Ovary (tissue), 9 donors: ENCODE measurements around the gene MFGE8. TPM values are rescaled to one million over a fixed set of nuclear protein-coding genes. Genes with fewer than 3 reads are reported as not detected.
"Not testable (repeated sequence)": the region's sequence is repeated elsewhere in the genome, so short reads cannot be mapped to it uniquely, and the experiment has no call there.

Source experiments
- DNase-seq, 5 donors: peaks; one replicate each; pipeline ENCODE4 v3.0.0-alpha.2; 2019 to 2020
- H3K27ac ChIP-seq, 2 donors: fragments of 200-600 bp; one replicate each; pipeline versions ENCODE4 v1.5.1 to v1.8.0; 2019 to 2022
- H3K27me3 ChIP-seq: fragments of 200-600 bp; one replicate; pipeline ENCODE4 v1.8.0; 2022
- H3K36me3 ChIP-seq: fragments of 200-600 bp; sonication (generic); one replicate; pipeline ENCODE4 v1.5.1; 2019
- H3K4me1 ChIP-seq: one replicate; pipeline ENCODE4 v1.8.1; 2013; ENCODE audit warnings: mild to moderate bottlenecking, moderate library complexity; ENCODE audit not compliant: insufficient read depth
- H3K4me3 ChIP-seq: fragments of 200-600 bp; sonication (generic); one replicate; pipeline ENCODE4 v1.5.1; 2017
- H3K9me3 ChIP-seq, 2 donors: fragments of 200-600 bp in 1 of 2; sonication (generic) in 1 of 2; one replicate each; pipeline versions ENCODE4 v1.5.1 to v1.8.1; 2013 to 2019; ENCODE audit warnings: mild to moderate bottlenecking in 1 of 2, moderate library complexity in 1 of 2
- EP300 ChIP-seq: sonication (generic); formaldehyde crosslinking; IDR thresholded peaks from one replicate; pipeline ENCODE4 v1.6.1; 2017; ENCODE audit warnings: antibody characterized with exemption
- POLR2A ChIP-seq: fragments of 450-650 bp; IDR thresholded peaks from one replicate; pipeline ENCODE4 v1.6.1; 2017; ENCODE audit warnings: antibody characterized with exemption, mild to moderate bottlenecking, moderate library complexity
- WGBS, 3 donors: extraction: QIAGEN DNeasy Blood & Tissue Kit in 1 of 3; methylation state at CpG; one replicate each; pipeline versions ENCODE4 v1.1.5 to v1.1.7; 2013 to 2017; 5-methylcytosine and 5-hydroxymethylcytosine counted together
- intact Hi-C, 4 donors: fragments of 100-400 bp; cut with DNase I; formaldehyde crosslinking; loops; one replicate each; pipeline versions ENCODE4 v1.11.0 to v1.15.1; 2022 to 2023
- polyA plus RNA-seq, 2 donors: library from polyadenylated mRNA; stranded (reverse); fragments of 200-250 nt in 1 of 2; fragments of 350-450 nt in 1 of 2; fragmentation: Illumina TruSeq in 1 of 2; extraction: RNeasy Lipid Tissue Mini Kit (QIAGEN cat#74804) in 1 of 2; gene quantifications; one replicate each; pipeline ENCODE4 v1.2.3, GENCODE V29; 2013 to 2014
- total RNA-seq, 7 donors: library from RNA; depleted of rRNA in 2 of 7; stranded (reverse); fragments of >200 nt in 2 of 7; fragmentation: NEBNext Ultra II Directional in 3 of 7; extraction: Animal tissue kit (Norgen Biotek cat#: 25700) in 3 of 7; gene quantifications; one replicate each; pipeline versions ENCODE4 v1.1.0 to v1.2.4, GENCODE V29; 2016 to 2023
- TF ChIP-seq, protein P1 (sequence below), 3 donors: fragments of 450-650 bp in 2 of 3; fragments of 200-600 bp in 1 of 3; IDR thresholded peaks; one replicate each; pipeline versions ENCODE4 v1.5.1 to v1.8.0; 2016 to 2022; ENCODE audit warnings: antibody characterized with exemption in 3 of 3, mild to moderate bottlenecking in 1 of 3
- donor health status: DM: no; HTN: no; CAD: no; lungs with moderate emphysema.
- donor health status: DM: no; HTN: no; CAD: no.
- donor health status: Bipolar disorder and iron deficiency.
- donor health status: DM: yes; HTN: yes; CAD: no.
- donor health status: DM: no; HTN: no; CAD: no.
- donor health status: DM: yes; HTN: yes; CAD: no.

Gene MFGE8
- total and polyA plus RNA-seq, 9 donors: 193 to 383 (median 213) TPM

DNA sequence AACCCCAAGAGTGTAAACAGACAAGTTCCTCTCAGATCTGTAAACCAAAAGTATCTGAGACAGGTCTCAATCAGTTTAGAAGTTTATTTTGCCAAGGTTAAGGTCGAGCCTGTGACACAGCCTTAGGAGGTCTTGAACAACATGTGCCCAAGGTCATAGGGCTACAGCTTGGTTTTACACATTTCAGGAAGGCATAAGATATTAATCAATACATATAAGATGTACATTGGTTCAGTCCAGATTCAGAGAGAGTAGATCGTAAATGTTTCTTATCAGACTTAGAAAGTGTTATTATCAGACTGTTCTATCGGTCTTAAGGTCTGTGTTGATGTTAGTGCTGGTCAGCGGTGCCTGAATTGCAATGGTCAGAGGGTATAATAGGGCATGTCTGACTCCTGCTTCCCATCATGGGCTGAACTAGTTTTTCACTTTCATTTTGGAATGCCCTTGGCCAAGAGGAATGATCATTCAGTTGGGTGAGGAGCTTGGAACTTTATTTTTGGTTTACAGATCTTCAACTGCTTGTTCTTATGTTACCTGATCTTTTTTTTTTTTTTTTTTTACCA lies 27.0 kb upstream of the MFGE8 start:
- Histone ChIP-seq H3K36me3 (no peaks in the 10 kb centered on the region), H3K4me1 (no peaks in the 10 kb centered on the region), H3K27me3 (no peaks in the 10 kb centered on the region), H3K27ac (no peak overlapping the region), H3K4me3 (no peak overlapping the region), H3K9me3 (no peaks in the 10 kb centered on the region)
- DNase-seq: no peak
- TF ChIP-seq EP300 (no peak), POLR2A (no peak)
- TF ChIP-seq, protein P1, sequence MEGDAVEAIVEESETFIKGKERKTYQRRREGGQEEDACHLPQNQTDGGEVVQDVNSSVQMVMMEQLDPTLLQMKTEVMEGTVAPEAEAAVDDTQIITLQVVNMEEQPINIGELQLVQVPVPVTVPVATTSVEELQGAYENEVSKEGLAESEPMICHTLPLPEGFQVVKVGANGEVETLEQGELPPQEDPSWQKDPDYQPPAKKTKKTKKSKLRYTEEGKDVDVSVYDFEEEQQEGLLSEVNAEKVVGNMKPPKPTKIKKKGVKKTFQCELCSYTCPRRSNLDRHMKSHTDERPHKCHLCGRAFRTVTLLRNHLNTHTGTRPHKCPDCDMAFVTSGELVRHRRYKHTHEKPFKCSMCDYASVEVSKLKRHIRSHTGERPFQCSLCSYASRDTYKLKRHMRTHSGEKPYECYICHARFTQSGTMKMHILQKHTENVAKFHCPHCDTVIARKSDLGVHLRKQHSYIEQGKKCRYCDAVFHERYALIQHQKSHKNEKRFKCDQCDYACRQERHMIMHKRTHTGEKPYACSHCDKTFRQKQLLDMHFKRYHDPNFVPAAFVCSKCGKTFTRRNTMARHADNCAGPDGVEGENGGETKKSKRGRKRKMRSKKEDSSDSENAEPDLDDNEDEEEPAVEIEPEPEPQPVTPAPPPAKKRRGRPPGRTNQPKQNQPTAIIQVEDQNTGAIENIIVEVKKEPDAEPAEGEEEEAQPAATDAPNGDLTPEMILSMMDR (IDR thresholded peaks at IDR 0.05): no peak
- intact Hi-C loops: no loop called here
- WGBS, 3 donors: 64 to 76% (median 65%) methylated on average over 4 of the region's 4 CpGs

DNA sequence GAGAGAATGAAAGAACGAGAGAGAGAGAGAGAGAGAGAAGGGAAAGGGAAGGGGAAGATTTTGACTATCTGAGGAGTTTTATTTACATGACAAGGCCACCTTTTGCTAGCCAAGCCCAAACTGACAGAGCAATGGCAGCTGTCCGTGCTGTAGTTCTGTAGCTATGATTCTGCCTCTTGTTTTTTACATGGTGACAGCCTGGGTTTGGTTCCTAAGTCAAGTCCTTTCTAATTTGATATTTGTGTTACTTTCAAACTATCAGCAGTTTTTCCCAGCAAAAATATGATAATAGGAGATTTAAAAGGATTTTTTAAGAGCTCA lies 26.3 kb upstream of the MFGE8 start:
- TF ChIP-seq, protein P1 (IDR thresholded peaks at IDR 0.05): no peak
- TF ChIP-seq POLR2A (no peak), EP300 (no peak)
- no peak for DNase-seq
- Histone ChIP-seq H3K27me3 (no peaks in the 10 kb centered on the region), H3K27ac (no peak overlapping the region), H3K4me1 (no peaks in the 10 kb centered on the region), H3K4me3 (no peak overlapping the region), H3K9me3 (no peaks in the 10 kb centered on the region), H3K36me3 (no peaks in the 10 kb centered on the region)
- 44 to 68% (median 45%) methylated on average over 2 of the region's 2 CpGs for WGBS, 3 donors
- intact Hi-C loops: no loop called here

- H3K4me3 ChIP-seq: no peak overlapping the region
- TF ChIP-seq, protein P1 (IDR thresholded peaks at IDR 0.05): no peak
- no peak for TF ChIP-seq EP300
- no peak for TF ChIP-seq POLR2A
- H3K27ac ChIP-seq: no peak overlapping the region
- intact Hi-C loops: no loop called here
- H3K9me3 ChIP-seq: no peaks in the 10 kb centered on the region
- no peak for DNase-seq
- no peaks in the 10 kb centered on the region for H3K27me3 ChIP-seq
- 83 to 93% (median 87%) methylated on average over 15 of the region's 15 CpGs for WGBS, 3 donors
- no peaks in the 10 kb centered on the region for H3K36me3 ChIP-seq
- H3K4me1 ChIP-seq: no peaks in the 10 kb centered on the region
Measured at GRCh38 chr15:88938802-88939485, 25.8 kb upstream of the MFGE8 start.

DNA sequence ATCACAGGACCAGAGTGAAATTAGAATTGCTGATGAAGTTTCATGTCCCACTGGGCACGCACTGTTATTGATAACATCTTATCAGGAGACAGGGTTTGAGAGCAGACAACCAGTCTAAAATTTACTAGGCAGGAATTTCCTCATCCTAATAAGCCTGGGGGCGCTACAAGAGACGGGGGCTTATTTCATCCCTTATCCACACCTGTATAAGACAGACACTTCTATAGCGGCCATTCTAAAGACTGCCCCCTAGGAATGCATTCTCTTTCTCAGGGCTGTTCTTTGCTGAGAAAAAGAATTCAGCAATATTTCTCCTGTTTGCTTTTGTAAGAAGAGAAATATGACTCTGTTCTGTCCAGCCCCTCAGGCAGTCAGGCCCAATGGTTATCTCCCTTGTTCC lies 21.3 kb upstream of the MFGE8 start:
- H3K27ac ChIP-seq, intact Hi-C loops, H3K27me3 ChIP-seq, H3K36me3 ChIP-seq, H3K9me3 ChIP-seq, H3K4me3 ChIP-seq, DNase-seq, H3K4me1 ChIP-seq: not testable (repeated sequence)
- WGBS, 3 donors: 78 to 87% (median 80%) methylated on average over 4 of the region's 4 CpGs

GRCh38 chr15:88932875-88933330 lies 19.7 kb upstream of the MFGE8 start:
- Histone ChIP-seq H3K4me3 (no peak overlapping the region), H3K27ac (no peak overlapping the region), H3K9me3 (no peaks in the 10 kb centered on the region), H3K4me1 (no peaks in the 10 kb centered on the region), H3K36me3 (no peaks in the 10 kb centered on the region), H3K27me3 (no peaks in the 10 kb centered on the region)
- no peak for DNase-seq
- WGBS, 3 donors: 62 to 87% (median 72%) methylated on average over 1 of the region's 1 CpG
- intact Hi-C loops: no loop called here
- TF ChIP-seq EP300 (no peak), POLR2A (no peak)
- TF ChIP-seq, protein P1 (IDR thresholded peaks at IDR 0.05): no peak
